K562 (cell line): ENCODE results near the gene FAM83B. TPM values are rescaled to one million over a fixed set of nuclear protein-coding genes. Genes with fewer than 3 reads are reported as not detected.

Source experiments
- ATAC-seq: fragments of 200-7000 bp; cut with Tn5 transposase; 3 replicates; pipeline ENCODE4 v1.9.1; 2020; ENCODE audit warnings: moderate library complexity
- BruUV-seq: library from RNA; stranded (reverse); fragments of 400-500 nt; replicated peaks from 2 replicates; lab custom pipeline; 2021; lab: Mats Ljungman, UMichigan
- CTCF ChIA-PET: fragments of 300-600 bp; formaldehyde crosslinking; extraction: SDS; loops from one replicate; lab custom pipeline; 2021; ENCODE audit warnings: low intra/inter-chr PET ratio; lab: Yijun Ruan, JAX
- POLR2A ChIA-PET: fragments of 300-600, 350-650 bp; sonication (Branson Sonifier 250); formaldehyde crosslinking; extraction: SDS; loops from one replicate; lab custom pipeline; 2021; ENCODE audit warnings: antibody characterized with exemption, inconsistent platforms; lab: Yijun Ruan, JAX
- DNase-seq, 4 experiments: peaks; one replicate each; pipeline versions ENCODE4 v3.0.0 to v3.0.0-alpha.2; 2011 to 2018; ENCODE audit warnings: low spot score in 3 of 4, mixed read lengths in 3 of 4; ENCODE audit errors: extremely low read depth in 1 of 4
- FAIRE-seq: peaks from 2 replicates; lab custom pipeline; 2011; peaks lifted over from hg19 to GRCh38; lab: Jason Lieb, UNC
- H2AFZ ChIP-seq: 2 replicates; pipeline ENCODE4 v1.6.0; 2011; ENCODE audit warnings: low read depth, low read length, control low read depth, inconsistent platforms
- H3K27ac ChIP-seq: fragments of 200-600 bp; 3 replicates; pipeline ENCODE4 v1.8.0; 2011; ENCODE audit warnings: low read depth, mild to moderate bottlenecking, control low read depth, inconsistent platforms, low read length, moderate library complexity, mixed read lengths; ENCODE audit errors: extremely low read depth
- H3K27me3 ChIP-seq, 2 experiments: fragments of 300-600 bp in 1 of 2; 2 replicates in 1 of 2; 3 replicates in 1 of 2; pipeline versions ENCODE4 v1.6.0 to v1.8.0; 2011; ENCODE audit warnings: inconsistent platforms in 2 of 2, low read length in 2 of 2, mild to moderate bottlenecking in 1 of 2, mixed read lengths in 1 of 2, moderate library complexity in 1 of 2; ENCODE audit not compliant: control insufficient read depth in 2 of 2, insufficient read depth in 2 of 2
- H3K36me3 ChIP-seq: fragments of 300-600 bp; 3 replicates; pipeline ENCODE4 v1.8.0; 2011; ENCODE audit warnings: mild to moderate bottlenecking, low read length, inconsistent platforms; ENCODE audit not compliant: control insufficient read depth, insufficient read depth
- H3K4me1 ChIP-seq, 2 experiments: fragments of 200-600 bp in 1 of 2; replicated peaks in 1 of 2; 2 replicates in 1 of 2; 3 replicates in 1 of 2; pipeline versions ENCODE4 v1.5.1 to v1.8.0; 2011; ENCODE audit warnings: inconsistent platforms in 2 of 2, low read length in 2 of 2, mild to moderate bottlenecking in 1 of 2, mixed read lengths in 1 of 2, moderate library complexity in 1 of 2; ENCODE audit not compliant: control insufficient read depth in 2 of 2, insufficient read depth in 2 of 2
- H3K4me2 ChIP-seq: 2 replicates; pipeline ENCODE4 v1.6.1; 2011; ENCODE audit warnings: low read length, control low read depth, inconsistent platforms, mixed read lengths; ENCODE audit not compliant: insufficient read depth
- H3K4me3 ChIP-seq: fragments of 200-600 bp; sonication (generic), shearing (Covaris generic); 2 replicates; pipeline ENCODE4 v1.5.1; 2016; ENCODE audit warnings: control low read depth, inconsistent platforms
- H3K79me2 ChIP-seq: fragments of 200-600 bp; 3 replicates; pipeline ENCODE4 v1.8.0; 2011; ENCODE audit warnings: low read length, inconsistent platforms; ENCODE audit not compliant: control insufficient read depth, insufficient read depth
- H3K9ac ChIP-seq, 2 experiments: 2 replicates each; pipeline versions ENCODE4 v1.6.0 to v1.6.1; 2011; ENCODE audit warnings: low read depth in 2 of 2, low read length in 2 of 2, control low read depth in 1 of 2, inconsistent platforms in 1 of 2, mild to moderate bottlenecking in 1 of 2, mixed read lengths in 1 of 2; ENCODE audit not compliant: insufficient read depth in 1 of 2
- H3K9me1 ChIP-seq: one replicate; pipeline ENCODE4 v1.6.0; 2011; ENCODE audit warnings: inconsistent platforms, mild to moderate bottlenecking, low read length, moderate library complexity; ENCODE audit not compliant: control insufficient read depth, insufficient read depth
- H3K9me3 ChIP-seq: replicated peaks from 2 replicates; pipeline ENCODE4 v1.5.1; 2011; ENCODE audit warnings: low read depth, low read length, inconsistent platforms; ENCODE audit not compliant: control insufficient read depth, insufficient read depth
- H4K20me1 ChIP-seq: replicated peaks from 2 replicates; pipeline ENCODE4 v1.6.1; 2011; ENCODE audit warnings: low read length, inconsistent platforms, mixed read lengths; ENCODE audit not compliant: control insufficient read depth, insufficient read depth
- DDX20 ChIP-seq: fragments of 450-650 bp; IDR thresholded peaks from 2 replicates; pipeline ENCODE4 v1.6.1; 2016; ENCODE audit warnings: missing genetic modification characterization, low read depth, mild to moderate bottlenecking, missing compliant biosample characterization, moderate library complexity
- E2F3 ChIP-seq: fragments of 250-450 bp; sonication (Bioruptor Pico); IDR thresholded peaks from 2 replicates; pipeline ENCODE4 v1.4.0; 2020; ENCODE audit warnings: mild to moderate bottlenecking
- ETS2 ChIP-seq: IDR thresholded peaks from 2 replicates; pipeline ENCODE4 v1.6.1; 2016; ENCODE audit warnings: borderline replicate concordance, missing genetic modification characterization, mild to moderate bottlenecking, moderate library complexity, missing compliant biosample characterization; ENCODE audit not compliant: poor library complexity, severe bottlenecking
- FIP1L1 ChIP-seq: fragments of 200-400 bp; formaldehyde crosslinking; IDR thresholded peaks from 2 replicates; pipeline ENCODE4 v1.6.1; 2018; ENCODE audit warnings: mild to moderate bottlenecking, low read depth, low read length; ENCODE audit not compliant: poor library complexity, severe bottlenecking
- GTF2A2 ChIP-seq: IDR thresholded peaks from 2 replicates; pipeline ENCODE4 v1.6.1; 2016; ENCODE audit warnings: mild to moderate bottlenecking, missing genetic modification characterization, missing compliant biosample characterization
- MCM5 ChIP-seq: fragments of 450-650 bp; IDR thresholded peaks from 2 replicates; pipeline ENCODE4 v1.6.1; 2016; ENCODE audit warnings: low read depth
- NELFE ChIP-seq: IDR thresholded peaks from 2 replicates; pipeline ENCODE4 v1.6.1; 2011; ENCODE audit warnings: mild to moderate bottlenecking; ENCODE audit not compliant: insufficient read depth, insufficient read length
- SMARCC2 ChIP-seq: fragments of 450-650 bp; IDR thresholded peaks from 2 replicates; pipeline ENCODE4 v1.6.1; 2017; ENCODE audit warnings: antibody characterized with exemption, moderate library complexity, mild to moderate bottlenecking, low read depth
- TBL1XR1 ChIP-seq, 2 experiments: IDR thresholded peaks; 2 replicates each; pipeline ENCODE4 v1.6.1; 2012; ENCODE audit warnings: improper control_type of control experiment in 2 of 2, low read length in 2 of 2, mild to moderate bottlenecking in 1 of 2
- TFAM ChIP-seq: fragments of 250-450 bp; sonication (Bioruptor Pico); conservative IDR thresholded peaks from 2 replicates; pipeline ENCODE4 v1.5.0; 2021; ENCODE audit warnings: mild to moderate bottlenecking, moderate library complexity
- ZZZ3 ChIP-seq: fragments of 450-650 bp; IDR thresholded peaks from 2 replicates; pipeline ENCODE4 v1.6.1; 2016; ENCODE audit warnings: antibody characterized with exemption, mild to moderate bottlenecking, moderate library complexity
- WGBS: fragments of 100-300 bp; shearing (Covaris generic); methylation state at CpG from one replicate; pipeline ENCODE4 v1.1.6; 2016; ENCODE audit warnings: low coverage, mixed read lengths; ENCODE audit not compliant: insufficient coverage; ENCODE audit errors: missing lambda C conversion rate; 5-methylcytosine and 5-hydroxymethylcytosine counted together
- in situ Hi-C: fragments of 300-500 bp; cut with MboI; formaldehyde crosslinking; loops from 4 replicates; pipeline ENCODE4 v1.15.0; 2018; ENCODE audit warnings: inconsistent platforms, mixed read lengths
- intact Hi-C: fragments of 100-400 bp; cut with micrococcal nuclease; formaldehyde crosslinking; loops from 2 replicates; pipeline ENCODE4 v1.14.2; 2022
- polyA plus RNA-seq, 8 experiments: library from polyadenylated mRNA; depleted of rRNA in 4 of 8; stranded (reverse) in 5 of 8; unstranded in 3 of 8; fragments of >200 nt; fragmentation: Nextera tagmentation in 2 of 8; fragmentation: Illumina TruSeq in 1 of 8; extraction: Ambion mirVana in 2 of 8; extraction: Trizol in 1 of 8; gene quantifications; 2 replicates each; pipeline versions ENCODE4 v1.2.1 to v1.2.3, GENCODE V29; 2011 to 2014; ENCODE audit warnings: inconsistent platforms in 1 of 8, missing spikeins in 1 of 8
- total RNA-seq, 7 experiments: library from RNA; depleted of rRNA in 6 of 7; stranded (reverse); fragments of >200 nt in 6 of 7; fragmentation: Illumina TruSeq in 2 of 7; extraction: Trizol in 2 of 7; gene quantifications; 2 replicates each; pipeline versions ENCODE4 v1.2.1 to v1.2.3, GENCODE V29; 2011 to 2021; ENCODE audit warnings: low replicate concordance in 1 of 7
- TF ChIP-seq, protein P1 (sequence below): fragments of 250-450 bp; sonication (Bioruptor Pico); IDR thresholded peaks from 2 replicates; pipeline ENCODE4 v1.8.0; 2022; ENCODE audit warnings: moderate library complexity, mild to moderate bottlenecking, inconsistent platforms
- TF ChIP-seq, protein P2 (sequence below): fragments of 250-450 bp; sonication (Bioruptor Pico); IDR thresholded peaks from 2 replicates; pipeline ENCODE4 v1.4.0; 2020
- TF ChIP-seq, protein P3 (sequence below): fragments of 250-450 bp; sonication (Bioruptor Pico); IDR thresholded peaks from 2 replicates; pipeline ENCODE4 v1.4.0; 2020; ENCODE audit warnings: borderline replicate concordance

FAM83B gene
- total and polyA plus RNA-seq, 9 of the 15 experiments (the other 6 are each of a cell fraction or from before 2014, with no cell fraction given), result not detected

DNA sequence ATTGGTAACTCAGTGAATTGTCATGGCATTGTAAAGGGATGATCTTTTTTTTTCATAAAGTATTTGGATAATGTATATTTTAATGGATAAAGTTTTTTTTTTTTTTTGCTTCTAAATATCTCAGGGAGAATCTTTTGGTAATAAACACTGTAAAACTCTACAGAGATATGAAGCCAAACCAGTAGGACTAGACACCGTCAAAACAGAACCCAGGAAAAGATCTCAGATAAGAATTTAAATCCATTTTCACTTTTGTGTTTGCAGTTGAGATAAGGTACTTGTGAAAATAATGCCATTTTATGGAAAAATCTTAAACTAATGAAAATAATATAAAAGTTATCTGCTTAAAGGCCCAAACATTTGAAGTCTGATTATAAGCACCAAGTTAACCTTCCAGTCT is 27.0 kb downstream of the FAM83B start:
- H3K4me1 ChIP-seq, result no peaks in the 10 kb centered on the region
- no peak overlapping the region for H3K4me3 ChIP-seq
- H2AFZ ChIP-seq, result no peak overlapping the region
- DNase-seq (no peak), FAIRE-seq (no peak), ATAC-seq (no peak)
- no peak overlapping the region for H3K9ac ChIP-seq
- BruUV-seq, result no TSS peak
- 4% methylated on average over 1 of the region's 1 CpG for WGBS
- H3K27ac ChIP-seq, result no peak overlapping the region
- CTCF ChIA-PET, result no interaction called here
- H3K27me3 ChIP-seq, result no peaks in the 10 kb centered on the region
- H3K9me3 ChIP-seq, result no peaks in the 10 kb centered on the region
- H3K79me2 ChIP-seq, result no peaks in the 10 kb centered on the region
- H3K4me2 ChIP-seq, result no peak overlapping the region
- no peaks in the 10 kb centered on the region for H4K20me1 ChIP-seq
- intact Hi-C loops (no loop called here), in situ Hi-C loops (no loop called here)
- POLR2A ChIA-PET, result no interaction called here
- H3K36me3 ChIP-seq, result no peaks in the 10 kb centered on the region
- H3K9me1 ChIP-seq, result no peaks in the 10 kb centered on the region
- no peak for TF ChIP-seq TBL1XR1 (IDR thresholded peaks at IDR 0.05; ENCODE audit: low read length in 2 of 2)
- TF ChIP-seq, protein P1, sequence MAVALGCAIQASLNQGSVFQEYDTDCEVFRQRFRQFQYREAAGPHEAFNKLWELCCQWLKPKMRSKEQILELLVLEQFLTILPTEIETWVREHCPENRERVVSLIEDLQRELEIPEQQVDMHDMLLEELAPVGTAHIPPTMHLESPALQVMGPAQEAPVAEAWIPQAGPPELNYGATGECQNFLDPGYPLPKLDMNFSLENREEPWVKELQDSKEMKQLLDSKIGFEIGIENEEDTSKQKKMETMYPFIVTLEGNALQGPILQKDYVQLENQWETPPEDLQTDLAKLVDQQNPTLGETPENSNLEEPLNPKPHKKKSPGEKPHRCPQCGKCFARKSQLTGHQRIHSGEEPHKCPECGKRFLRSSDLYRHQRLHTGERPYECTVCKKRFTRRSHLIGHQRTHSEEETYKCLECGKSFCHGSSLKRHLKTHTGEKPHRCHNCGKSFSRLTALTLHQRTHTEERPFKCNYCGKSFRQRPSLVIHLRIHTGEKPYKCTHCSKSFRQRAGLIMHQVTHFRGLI (CRISPR knock-in tag), result no peak
- no peak for TF ChIP-seq SMARCC2
- no peak for TF ChIP-seq ZZZ3
- TF ChIP-seq, protein P2, sequence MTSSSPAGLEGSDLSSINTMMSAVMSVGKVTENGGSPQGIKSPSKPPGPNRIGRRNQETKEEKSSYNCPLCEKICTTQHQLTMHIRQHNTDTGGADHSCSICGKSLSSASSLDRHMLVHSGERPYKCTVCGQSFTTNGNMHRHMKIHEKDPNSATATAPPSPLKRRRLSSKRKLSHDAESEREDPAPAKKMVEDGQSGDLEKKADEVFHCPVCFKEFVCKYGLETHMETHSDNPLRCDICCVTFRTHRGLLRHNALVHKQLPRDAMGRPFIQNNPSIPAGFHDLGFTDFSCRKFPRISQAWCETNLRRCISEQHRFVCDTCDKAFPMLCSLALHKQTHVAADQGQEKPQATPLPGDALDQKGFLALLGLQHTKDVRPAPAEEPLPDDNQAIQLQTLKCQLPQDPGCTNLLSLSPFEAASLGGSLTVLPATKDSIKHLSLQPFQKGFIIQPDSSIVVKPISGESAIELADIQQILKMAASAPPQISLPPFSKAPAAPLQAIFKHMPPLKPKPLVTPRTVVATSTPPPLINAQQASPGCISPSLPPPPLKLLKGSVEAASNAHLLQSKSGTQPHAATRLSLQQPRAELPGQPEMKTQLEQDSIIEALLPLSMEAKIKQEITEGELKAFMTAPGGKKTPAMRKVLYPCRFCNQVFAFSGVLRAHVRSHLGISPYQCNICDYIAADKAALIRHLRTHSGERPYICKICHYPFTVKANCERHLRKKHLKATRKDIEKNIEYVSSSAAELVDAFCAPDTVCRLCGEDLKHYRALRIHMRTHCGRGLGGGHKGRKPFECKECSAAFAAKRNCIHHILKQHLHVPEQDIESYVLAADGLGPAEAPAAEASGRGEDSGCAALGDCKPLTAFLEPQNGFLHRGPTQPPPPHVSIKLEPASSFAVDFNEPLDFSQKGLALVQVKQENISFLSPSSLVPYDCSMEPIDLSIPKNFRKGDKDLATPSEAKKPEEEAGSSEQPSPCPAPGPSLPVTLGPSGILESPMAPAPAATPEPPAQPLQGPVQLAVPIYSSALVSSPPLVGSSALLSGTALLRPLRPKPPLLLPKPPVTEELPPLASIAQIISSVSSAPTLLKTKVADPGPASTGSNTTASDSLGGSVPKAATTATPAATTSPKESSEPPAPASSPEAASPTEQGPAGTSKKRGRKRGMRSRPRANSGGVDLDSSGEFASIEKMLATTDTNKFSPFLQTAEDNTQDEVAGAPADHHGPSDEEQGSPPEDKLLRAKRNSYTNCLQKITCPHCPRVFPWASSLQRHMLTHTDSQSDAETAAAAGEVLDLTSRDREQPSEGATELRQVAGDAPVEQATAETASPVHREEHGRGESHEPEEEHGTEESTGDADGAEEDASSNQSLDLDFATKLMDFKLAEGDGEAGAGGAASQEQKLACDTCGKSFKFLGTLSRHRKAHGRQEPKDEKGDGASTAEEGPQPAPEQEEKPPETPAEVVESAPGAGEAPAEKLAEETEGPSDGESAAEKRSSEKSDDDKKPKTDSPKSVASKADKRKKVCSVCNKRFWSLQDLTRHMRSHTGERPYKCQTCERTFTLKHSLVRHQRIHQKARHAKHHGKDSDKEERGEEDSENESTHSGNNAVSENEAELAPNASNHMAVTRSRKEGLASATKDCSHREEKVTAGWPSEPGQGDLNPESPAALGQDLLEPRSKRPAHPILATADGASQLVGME (CRISPR knock-in tag), result no peak
- TF ChIP-seq E2F3, result no peak
- no peak for TF ChIP-seq GTF2A2 (tag)
- TF ChIP-seq NELFE, result no peak
- TF ChIP-seq TFAM, result no peak
- TF ChIP-seq FIP1L1, result no peak
- TF ChIP-seq, protein P3, sequence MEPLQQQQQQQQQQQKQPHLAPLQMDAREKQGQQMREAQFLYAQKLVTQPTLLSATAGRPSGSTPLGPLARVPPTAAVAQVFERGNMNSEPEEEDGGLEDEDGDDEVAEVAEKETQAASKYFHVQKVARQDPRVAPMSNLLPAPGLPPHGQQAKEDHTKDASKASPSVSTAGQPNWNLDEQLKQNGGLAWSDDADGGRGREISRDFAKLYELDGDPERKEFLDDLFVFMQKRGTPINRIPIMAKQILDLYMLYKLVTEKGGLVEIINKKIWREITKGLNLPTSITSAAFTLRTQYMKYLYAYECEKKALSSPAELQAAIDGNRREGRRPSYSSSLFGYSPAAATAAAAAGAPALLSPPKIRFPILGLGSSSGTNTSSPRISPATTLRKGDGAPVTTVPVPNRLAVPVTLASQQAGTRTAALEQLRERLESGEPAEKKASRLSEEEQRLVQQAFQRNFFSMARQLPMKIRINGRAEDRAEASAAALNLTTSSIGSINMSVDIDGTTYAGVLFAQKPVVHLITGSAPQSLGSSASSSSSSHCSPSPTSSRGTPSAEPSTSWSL (CRISPR knock-in tag), result no peak
- no peak for TF ChIP-seq ETS2 (tag)
- TF ChIP-seq MCM5, result no peak
- TF ChIP-seq DDX20, result no peak
